MM.1S (cell line): ENCODE measurements around the gene GAREM2.

Experiments used
- EZH2 ChIP-seq: fragments of 300-600 bp; sonication (generic); optimal IDR thresholded peaks from 2 replicates; pipeline ENCODE3; 2017; ENCODE audit warnings: low read depth, mild to moderate bottlenecking, antibody characterized with exemption, low read length, mixed read lengths
- EZH2phosphoT487 ChIP-seq: fragments of 300-600 bp; sonication (generic); IDR thresholded peaks from 2 replicates; pipeline ENCODE4 v1.6.1; 2018; ENCODE audit warnings: antibody characterized with exemption, low read length
- TF ChIP-seq, protein P1 (sequence below): fragments of 300-600 bp; sonication (generic); IDR thresholded peaks from 2 replicates; pipeline ENCODE4 v1.5.1; 2016; ENCODE audit warnings: antibody characterized with exemption, low read length, mixed read lengths

DNA sequence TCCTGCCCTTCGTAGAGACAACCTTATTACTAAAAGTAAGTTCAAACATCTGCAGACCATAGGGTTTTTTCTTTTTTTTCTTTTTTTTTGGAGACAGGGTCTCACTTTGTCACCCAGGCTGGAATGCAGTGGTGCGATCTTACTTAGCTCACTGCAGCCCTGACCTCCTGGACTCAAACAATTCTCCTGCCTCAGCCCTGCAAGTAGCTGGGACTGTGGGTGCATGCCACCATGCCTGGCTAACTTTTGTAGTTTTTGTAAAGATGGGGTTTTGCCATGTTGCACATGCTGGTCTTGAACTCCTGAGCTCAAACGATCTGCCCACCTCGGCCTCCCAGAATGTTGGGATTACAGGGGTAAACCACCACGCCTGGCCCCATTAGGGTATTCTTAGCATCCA is 39.1 kb downstream of the GAREM2 start:
- TF ChIP-seq, protein P1, sequence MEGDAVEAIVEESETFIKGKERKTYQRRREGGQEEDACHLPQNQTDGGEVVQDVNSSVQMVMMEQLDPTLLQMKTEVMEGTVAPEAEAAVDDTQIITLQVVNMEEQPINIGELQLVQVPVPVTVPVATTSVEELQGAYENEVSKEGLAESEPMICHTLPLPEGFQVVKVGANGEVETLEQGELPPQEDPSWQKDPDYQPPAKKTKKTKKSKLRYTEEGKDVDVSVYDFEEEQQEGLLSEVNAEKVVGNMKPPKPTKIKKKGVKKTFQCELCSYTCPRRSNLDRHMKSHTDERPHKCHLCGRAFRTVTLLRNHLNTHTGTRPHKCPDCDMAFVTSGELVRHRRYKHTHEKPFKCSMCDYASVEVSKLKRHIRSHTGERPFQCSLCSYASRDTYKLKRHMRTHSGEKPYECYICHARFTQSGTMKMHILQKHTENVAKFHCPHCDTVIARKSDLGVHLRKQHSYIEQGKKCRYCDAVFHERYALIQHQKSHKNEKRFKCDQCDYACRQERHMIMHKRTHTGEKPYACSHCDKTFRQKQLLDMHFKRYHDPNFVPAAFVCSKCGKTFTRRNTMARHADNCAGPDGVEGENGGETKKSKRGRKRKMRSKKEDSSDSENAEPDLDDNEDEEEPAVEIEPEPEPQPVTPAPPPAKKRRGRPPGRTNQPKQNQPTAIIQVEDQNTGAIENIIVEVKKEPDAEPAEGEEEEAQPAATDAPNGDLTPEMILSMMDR: no peak
- TF ChIP-seq EZH2 (no peak), EZH2phosphoT487 (no peak)
